TTC549 (cell line): Measurements from ENCODE around the gene SUCLG1.

Experiments used
- FAIRE-seq: peaks from 2 replicates; lab custom pipeline; 2012; peaks lifted over from hg19 to GRCh38; lab: Jason Lieb, UNC

Gene SUCLG1

DNA sequence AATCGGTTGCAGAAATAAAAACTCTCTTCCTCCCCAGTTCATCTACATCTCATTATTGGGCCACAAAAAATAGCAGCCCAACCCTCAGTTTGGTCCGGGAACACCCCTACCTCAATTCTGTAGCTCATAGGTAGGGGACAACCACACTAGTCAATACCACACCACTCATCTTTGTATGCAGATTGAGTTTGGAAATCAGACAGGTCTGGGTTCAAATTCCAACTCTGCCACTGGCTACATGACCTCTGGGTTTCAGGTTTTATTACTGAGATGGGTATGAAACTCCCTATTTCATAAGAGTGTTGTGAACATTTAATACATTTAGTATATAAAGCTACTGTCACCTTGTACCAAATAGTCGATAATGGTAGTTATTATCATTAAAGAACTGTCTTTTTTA lies 2.2 kb upstream of the SUCLG1 start:
- no peak for FAIRE-seq

DNA sequence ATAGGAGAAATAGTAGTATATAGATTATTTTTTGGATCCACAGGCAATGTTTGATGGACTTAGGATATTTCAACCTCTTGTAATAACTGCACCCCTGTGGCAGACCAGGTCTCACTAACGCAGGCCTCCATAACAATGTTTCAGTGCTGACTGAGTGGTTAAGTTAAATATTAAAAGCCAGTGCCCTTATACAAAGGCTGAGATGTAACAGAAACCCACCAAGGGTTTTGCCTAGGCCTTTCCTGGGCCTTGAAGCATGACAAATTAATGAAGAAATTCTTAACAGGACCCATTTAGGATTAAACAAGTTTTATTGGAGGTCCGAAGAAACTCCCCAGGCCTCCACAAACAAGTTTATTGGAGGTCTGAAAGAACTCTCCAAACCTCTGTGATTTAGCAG lies 1.6 kb upstream of the SUCLG1 start:
- FAIRE-seq: no peak

GRCh38 chr2:84459944-84460429 lies 907 bp upstream of the SUCLG1 start:
- FAIRE-seq: no peak

DNA sequence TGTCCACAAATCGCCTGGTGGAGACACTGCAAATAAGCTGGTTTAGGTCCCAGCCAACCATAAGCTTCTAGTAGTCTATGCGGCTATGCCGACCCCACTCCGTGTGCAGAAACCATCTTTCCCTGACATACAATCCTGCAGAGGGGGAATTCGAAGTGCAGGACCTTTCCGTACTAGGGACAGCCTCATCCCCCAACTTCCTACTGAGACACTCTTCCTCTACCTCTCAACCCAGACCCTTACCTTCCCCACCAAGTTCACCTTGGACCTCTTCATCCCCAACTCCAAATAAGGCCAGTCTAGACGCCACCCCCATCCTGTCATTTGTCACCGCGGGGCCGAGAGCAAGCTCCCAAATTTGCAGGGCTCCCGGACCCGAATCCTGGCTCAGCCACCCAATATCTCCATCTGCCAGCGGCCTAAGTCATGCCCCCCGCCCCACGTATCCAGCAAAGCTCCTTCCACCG lies 496 bp downstream of the SUCLG1 start:
- FAIRE-seq: no peak

- FAIRE-seq: no peak
These were observed 1.4 kb downstream of the SUCLG1 start for GRCh38 chr2:84457686-84458085.

DNA sequence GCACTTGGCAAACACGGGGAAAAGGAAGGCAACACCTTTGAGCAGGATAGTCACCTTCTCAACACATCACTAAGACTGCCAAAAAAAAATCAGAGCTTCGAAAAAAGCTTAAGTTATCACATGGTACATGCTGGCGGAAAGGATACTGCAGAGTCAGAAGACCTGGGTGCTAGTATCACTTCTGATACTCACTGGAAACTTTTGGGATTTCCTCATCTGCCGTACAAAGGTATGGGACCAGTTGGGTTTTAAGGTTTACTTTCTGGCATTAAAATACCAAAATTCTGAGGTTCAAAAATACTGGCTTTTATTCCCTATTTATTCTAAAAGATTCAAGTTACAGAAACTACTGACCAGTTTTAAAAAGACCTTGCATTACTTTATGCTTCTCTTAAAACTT lies 2.9 kb downstream of the SUCLG1 start:
- no peak for FAIRE-seq

- no peak for FAIRE-seq
These were observed 4.5 kb downstream of the SUCLG1 start for GRCh38 chr2:84454581-84454980.

- FAIRE-seq: no peak
These were observed 6.5 kb downstream of the SUCLG1 start for GRCh38 chr2:84452624-84453023.

GRCh38 chr2:84451579-84451978 lies 7.5 kb downstream of the SUCLG1 start:
- no peak for FAIRE-seq

DNA sequence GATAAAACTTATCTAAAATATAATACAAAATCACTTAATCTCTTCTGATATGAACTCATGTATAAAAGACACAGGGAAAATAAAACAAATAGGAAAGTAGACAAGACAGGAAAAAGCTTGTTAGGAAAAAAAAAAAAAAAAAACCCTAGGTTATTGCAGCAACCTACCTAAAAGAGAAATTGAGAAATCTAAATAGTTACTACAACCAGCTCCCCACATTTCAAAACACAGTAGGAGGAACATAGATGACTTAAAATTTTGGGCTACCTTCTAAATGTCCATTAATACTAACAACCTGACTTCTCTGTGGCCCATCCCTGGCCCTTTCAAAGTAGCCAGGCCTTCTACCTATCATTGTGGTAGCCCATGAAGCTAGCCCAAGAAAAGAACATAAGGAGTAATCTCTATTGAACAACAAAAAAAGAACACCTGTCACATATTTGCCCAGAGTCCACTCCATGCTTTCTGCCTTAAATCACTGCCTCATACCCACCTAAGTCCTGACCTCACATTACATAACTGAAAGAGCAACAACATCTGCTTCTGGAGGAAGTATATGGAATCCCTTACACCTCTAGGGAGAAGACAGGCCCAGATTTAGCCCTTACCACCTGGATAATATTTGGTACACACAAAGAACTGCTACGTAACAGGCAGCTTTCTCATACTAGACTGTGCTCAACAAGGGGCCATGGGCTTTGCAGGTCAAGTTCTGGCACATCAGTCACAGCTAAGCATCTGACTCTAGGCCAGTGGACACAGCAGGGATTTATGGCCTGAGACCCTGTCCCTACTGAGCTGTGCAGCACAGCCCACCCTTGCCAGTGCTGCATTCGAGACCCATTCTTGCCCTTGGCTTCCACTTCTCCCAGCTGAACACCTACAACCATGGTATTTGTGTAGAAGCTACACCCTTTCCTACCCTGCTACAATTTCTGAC lies 8.5 kb downstream of the SUCLG1 start:
- FAIRE-seq: no peak

GRCh38 chr2:84449711-84450110 lies 9.4 kb downstream of the SUCLG1 start:
- FAIRE-seq: no peak

- FAIRE-seq: no peak
These were observed 10.0 kb downstream of the SUCLG1 start for GRCh38 chr2:84449055-84449454.

DNA sequence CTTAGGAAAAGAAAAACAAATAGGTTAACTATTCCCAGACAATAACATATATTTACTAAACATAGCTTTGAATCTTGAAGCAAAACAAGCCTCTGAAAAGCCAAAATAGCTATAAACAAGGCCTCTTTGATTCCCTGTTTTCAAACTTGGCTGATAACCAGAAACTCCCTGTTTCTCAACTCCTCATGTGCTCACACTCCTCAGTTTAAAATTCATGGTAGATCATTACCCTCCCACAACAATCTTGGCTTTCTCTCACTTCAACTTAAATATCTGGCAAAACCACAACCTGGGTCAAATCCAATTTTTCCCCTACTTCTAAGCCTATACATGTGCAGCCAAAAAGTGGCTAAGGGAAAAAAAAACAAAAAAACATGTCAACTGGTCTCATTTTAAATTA lies 15.6 kb downstream of the SUCLG1 start:
- no peak for FAIRE-seq

DNA sequence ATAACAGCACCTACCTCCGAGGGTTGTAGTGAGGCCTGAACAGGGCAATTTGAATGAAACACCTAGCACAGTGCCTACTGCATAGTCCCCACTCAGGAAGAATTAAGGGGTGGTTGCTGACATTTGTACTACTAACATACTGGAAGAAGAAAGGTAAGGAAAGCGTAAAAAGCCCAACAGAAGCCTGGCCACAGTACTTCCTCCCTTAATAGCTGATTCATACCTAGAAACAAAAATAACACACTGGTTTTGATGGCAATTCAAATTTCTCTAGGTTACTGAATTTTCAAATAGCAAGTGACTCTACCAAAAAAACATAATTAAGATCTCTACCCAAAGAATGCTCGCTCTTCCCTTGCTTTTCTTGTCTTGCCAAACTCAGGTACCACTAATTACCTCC lies 16.2 kb downstream of the SUCLG1 start:
- no peak for FAIRE-seq

- FAIRE-seq: no peak
These were observed 17.6 kb downstream of the SUCLG1 start for GRCh38 chr2:84441505-84441904.

DNA sequence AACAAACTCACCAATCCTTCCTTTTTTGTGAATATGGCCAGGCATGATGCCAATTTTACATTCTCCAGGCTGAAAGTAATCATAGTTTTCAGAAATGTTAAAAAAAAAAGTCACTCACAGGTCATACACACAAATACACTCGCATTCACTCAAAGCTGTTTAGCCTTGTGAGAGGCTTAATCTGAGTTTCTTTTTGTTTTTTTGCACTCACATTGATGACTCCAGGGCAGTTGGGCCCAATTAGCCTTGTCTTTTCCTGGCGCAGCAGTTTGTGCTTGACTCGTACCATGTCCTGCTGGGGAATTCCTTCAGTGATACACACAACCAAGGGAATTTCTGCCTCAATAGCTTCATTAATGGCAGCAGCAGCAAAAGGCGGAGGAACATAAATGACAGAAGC lies 18.0 kb downstream of the SUCLG1 start:
- FAIRE-seq: no peak

DNA sequence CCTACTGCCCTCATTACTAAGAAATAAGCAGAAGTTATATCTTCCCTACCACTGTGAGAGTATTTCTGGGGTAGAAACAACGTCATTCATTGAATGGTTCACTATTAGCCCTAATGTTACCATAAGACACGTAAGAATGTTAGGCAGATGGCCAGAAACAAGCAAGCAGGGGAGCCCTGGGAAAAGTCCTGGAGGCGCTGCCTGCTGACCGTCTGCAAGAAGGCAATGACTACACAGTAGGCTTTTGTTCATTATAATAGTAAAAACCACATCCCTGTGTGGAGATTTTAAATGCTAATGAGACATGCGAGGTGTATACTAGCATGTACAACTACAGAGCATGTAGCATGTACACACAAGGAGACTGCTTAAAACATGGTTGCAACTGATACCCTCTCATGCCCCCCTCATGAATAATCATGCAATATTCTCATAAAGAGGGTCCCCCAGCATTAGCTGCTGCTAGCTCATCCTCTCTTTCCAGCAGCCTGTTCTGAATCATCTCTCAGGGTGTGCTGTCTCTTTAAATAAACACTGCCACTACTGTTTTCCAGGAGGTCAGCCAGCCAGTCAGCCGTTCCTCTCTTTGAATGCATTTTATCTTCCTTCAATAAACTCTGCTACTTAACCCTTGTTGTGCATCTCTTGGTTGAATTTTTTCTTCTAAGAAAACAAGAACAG lies 23.6 kb downstream of the SUCLG1 start:
- FAIRE-seq: no peak

DNA sequence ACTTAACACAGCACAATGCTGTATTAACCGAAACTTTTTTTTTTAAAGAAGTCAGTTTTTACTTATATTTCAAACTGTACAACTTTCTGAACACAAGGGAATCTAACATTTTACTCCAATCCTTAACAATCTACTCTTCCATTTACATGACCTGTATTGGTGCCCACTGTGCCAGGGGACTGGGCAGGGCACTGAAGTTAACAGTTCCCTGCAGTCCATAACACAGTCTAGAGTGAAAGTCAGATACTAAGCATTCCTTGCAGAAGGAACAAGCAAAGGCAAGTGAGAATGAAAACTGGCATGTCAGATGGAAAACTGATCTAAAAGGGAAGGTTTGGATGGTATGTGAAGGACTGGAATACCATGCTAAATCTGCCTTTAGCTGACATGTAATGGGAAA lies 29.8 kb downstream of the SUCLG1 start:
- no peak for FAIRE-seq

- no peak for FAIRE-seq
These were observed 31.6 kb downstream of the SUCLG1 start for GRCh38 chr2:84427235-84428138.

DNA sequence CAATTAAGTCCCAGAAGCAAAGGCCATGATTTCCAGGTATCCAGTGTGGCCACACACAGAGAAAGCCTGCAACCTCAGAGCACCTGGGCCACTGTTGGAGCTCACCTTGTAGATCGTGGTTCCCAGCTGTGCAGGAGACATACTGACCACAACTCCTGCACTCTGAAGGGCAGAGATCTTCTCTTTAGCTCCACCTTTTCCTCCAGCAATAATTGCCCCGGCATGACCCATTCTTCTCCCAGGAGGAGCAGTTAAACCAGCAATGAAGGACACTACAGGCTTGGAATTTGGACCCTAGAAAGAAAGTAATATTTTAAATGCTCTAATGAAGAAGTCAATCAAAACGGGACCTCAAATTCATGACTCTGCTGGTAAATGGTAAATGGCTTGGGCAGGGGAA lies 33.8 kb downstream of the SUCLG1 start:
- no peak for FAIRE-seq

DNA sequence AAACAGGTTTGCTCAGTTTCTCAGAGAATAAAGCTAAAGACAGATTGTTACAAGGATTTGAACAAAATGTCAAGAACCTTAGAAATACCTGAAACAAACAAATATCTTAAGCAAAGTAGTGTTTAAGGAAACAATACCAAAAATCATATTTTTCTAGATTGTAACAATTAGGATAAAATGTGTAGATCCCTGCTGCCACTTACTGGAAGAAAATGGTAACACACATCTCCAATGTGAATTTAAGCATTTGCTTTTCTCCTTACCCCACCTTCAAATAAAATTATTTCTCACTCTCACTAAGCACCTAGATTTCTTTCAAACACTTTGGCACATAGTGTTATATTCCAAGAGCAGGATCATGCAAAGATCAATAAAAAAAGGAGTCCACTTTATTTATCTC lies 34.9 kb downstream of the SUCLG1 start:
- peak; percentile 89 for FAIRE-seq

GRCh38 chr2:84421791-84422190 lies 37.3 kb downstream of the SUCLG1 start:
- FAIRE-seq: no peak
